ENCODE results near the gene APBB1.

GRCh38 chr11:6362185-6362872 lies 56.6 kb downstream of the APBB1 start:
- TF ChIP-seq CTCF (IDR thresholded peaks at IDR 0.05) (no peak), POLR2A (IDR thresholded peaks at IDR 0.05) (no peak)

All from thyroid gland (tissue), 4 donors.